ENCODE data around the gene B3GNT2.
"Not testable (repeated sequence)": the region's sequence is repeated elsewhere in the genome, so short reads cannot be mapped to it uniquely, and the experiment has no call there.

- not testable (repeated sequence) for TF ChIP-seq CTCF (conservative IDR thresholded peaks at IDR 0.05); ZFX (IDR thresholded peaks at IDR 0.05)
Observed at GRCh38 chr2:62198854-62199253, 2.9 kb downstream of the B3GNT2 start.

Data from C4-2B (cell line).